GM18909 (cell line): Measurements from ENCODE around the gene TFR2.

Experiments
- ATAC-seq: cut with Tn5 transposase; IDR thresholded peaks from one replicate; pipeline ENCODE4 v1.9.1; 2021; ENCODE audit warnings: mild to moderate bottlenecking; ENCODE audit not compliant: unreplicated experiment, poor library complexity

Gene TFR2

GRCh38 chr7:100655908-100656674 is 14.7 kb upstream of the TFR2 start, which contains the start of gene ACTL6B:
Gene ACTL6B, minus strand, starts transcription at chr7:100656448. Its CDS starts 94 bp downstream, at chr7:100656354.
- no peak for ATAC-seq

GRCh38 chr7:100654908-100655831 is 13.8 kb upstream of the TFR2 start:
- ATAC-seq, result no peak

- no peak for ATAC-seq
These were observed 8.6 kb upstream of the TFR2 start for GRCh38 chr7:100649826-100650565.

GRCh38 chr7:100642534-100642907 is 1.2 kb upstream of the TFR2 start:
- ATAC-seq, result no peak

- ATAC-seq, result no peak
These were observed 645 bp upstream of the TFR2 start for GRCh38 chr7:100641860-100642533.

GRCh38 chr7:100640517-100641440 is 573 bp downstream of the TFR2 start:
- ATAC-seq, result no peak

- no peak for ATAC-seq
These were observed 1.3 kb downstream of the TFR2 start for GRCh38 chr7:100639995-100640516.

- ATAC-seq, result peak; percentile 55
These were observed 8.2 kb downstream of the TFR2 start for GRCh38 chr7:100632951-100633717.

GRCh38 chr7:100630066-100630465 is 11.3 kb downstream of the TFR2 start:
- no peak for ATAC-seq

GRCh38 chr7:100629117-100629716 is 12.1 kb downstream of the TFR2 start:
- ATAC-seq, result no peak

GRCh38 chr7:100627238-100627549 is 14.2 kb downstream of the TFR2 start:
- no peak for ATAC-seq

GRCh38 chr7:100626530-100627237 is 14.7 kb downstream of the TFR2 start:
- peak; percentile 83 for ATAC-seq

- no peak for ATAC-seq
These were observed 15.3 kb downstream of the TFR2 start for GRCh38 chr7:100626055-100626454.

GRCh38 chr7:100623951-100624824 is 17.2 kb downstream of the TFR2 start:
- ATAC-seq, result no peak

GRCh38 chr7:100621554-100621953 is 19.8 kb downstream of the TFR2 start:
- ATAC-seq, result no peak

GRCh38 chr7:100620804-100621203 is 20.5 kb downstream of the TFR2 start:
- ATAC-seq, result no peak
